HepG2 (cell line): ENCODE data around the gene HNRNPL. TPM values are rescaled to one million over a fixed set of nuclear protein-coding genes. Genes with fewer than 3 reads are reported as not detected.

Experiments used
- BHLHE40 ChIP-seq: IDR thresholded peaks from 2 replicates; pipeline ENCODE4 v1.6.1; 2011; ENCODE audit warnings: low read length, improper control_type of control experiment
- DR1 ChIP-seq: sonication (generic); formaldehyde crosslinking; IDR thresholded peaks from 2 replicates; pipeline ENCODE4 v1.8.0; 2021; ENCODE audit warnings: mild to moderate bottlenecking, missing genetic modification reagents, inconsistent platforms
- ELF4 ChIP-seq: sonication (generic); formaldehyde crosslinking; IDR thresholded peaks from 2 replicates; pipeline ENCODE4 v1.5.0; 2020; ENCODE audit warnings: missing genetic modification reagents, mild to moderate bottlenecking, moderate library complexity, borderline replicate concordance
- GATAD1 ChIP-seq: IDR thresholded peaks from 2 replicates; pipeline ENCODE4 v1.6.1; 2016; ENCODE audit warnings: missing genetic modification reagents, missing compliant biosample characterization
- GLI4 ChIP-seq: sonication (generic); formaldehyde crosslinking; IDR thresholded peaks from 2 replicates; pipeline ENCODE4 v1.5.1; 2020; ENCODE audit warnings: missing genetic modification reagents, mild to moderate bottlenecking, moderate library complexity, borderline replicate concordance
- HNRNPLL ChIP-seq: fragments of 200-400 bp; formaldehyde crosslinking; IDR thresholded peaks from 2 replicates; pipeline ENCODE4 v1.6.1; 2017; ENCODE audit warnings: mild to moderate bottlenecking, low read depth, low read length; ENCODE audit not compliant: poor library complexity, severe bottlenecking
- IRF1 ChIP-seq: sonication (generic); formaldehyde crosslinking; IDR thresholded peaks from 2 replicates; pipeline ENCODE4 v1.4.0; 2020; ENCODE audit warnings: low read depth, mild to moderate bottlenecking, missing genetic modification reagents
- IRX3 ChIP-seq: sonication (generic); formaldehyde crosslinking; IDR thresholded peaks from 2 replicates; pipeline ENCODE4 v1.8.1; 2023; ENCODE audit warnings: mild to moderate bottlenecking, low read depth, missing genetic modification reagents, borderline replicate concordance
- KDM5A ChIP-seq: fragments of 200-600 bp; sonication (generic); IDR thresholded peaks from 2 replicates; pipeline ENCODE4 v1.7.0; 2018; ENCODE audit warnings: antibody characterized with exemption, mild to moderate bottlenecking, low read length, borderline replicate concordance
- NFIC ChIP-seq: IDR thresholded peaks from 2 replicates; pipeline ENCODE4 v1.6.1; 2012; ENCODE audit warnings: mild to moderate bottlenecking, low read length, inconsistent platforms
- PBX3 ChIP-seq: sonication (generic); formaldehyde crosslinking; IDR thresholded peaks from 2 replicates; pipeline ENCODE4 v1.8.1; 2023; ENCODE audit warnings: missing genetic modification reagents, inconsistent platforms, borderline replicate concordance
- ZFP82 ChIP-seq: sonication (generic); formaldehyde crosslinking; IDR thresholded peaks from 2 replicates; pipeline ENCODE4 v1.5.1; 2020; ENCODE audit warnings: mild to moderate bottlenecking, missing genetic modification reagents, borderline replicate concordance
- ZNF234 ChIP-seq: sonication (generic); formaldehyde crosslinking; conservative IDR thresholded peaks from 2 replicates; pipeline ENCODE4 v1.5.1; 2020; ENCODE audit warnings: mild to moderate bottlenecking, missing genetic modification reagents
- ZNF451 ChIP-seq: sonication (generic); formaldehyde crosslinking; IDR thresholded peaks from 2 replicates; pipeline ENCODE4 v1.5.0; 2020; ENCODE audit warnings: mild to moderate bottlenecking, missing genetic modification reagents
- ZNF496 ChIP-seq: sonication (generic); formaldehyde crosslinking; IDR thresholded peaks from 2 replicates; pipeline ENCODE4 v1.8.1; 2023; ENCODE audit warnings: mild to moderate bottlenecking, moderate library complexity, missing genetic modification reagents; ENCODE audit not compliant: insufficient replicate concordance
- ZNF619 ChIP-seq: sonication (generic); formaldehyde crosslinking; IDR thresholded peaks from 2 replicates; pipeline ENCODE4 v1.4.0; 2020; ENCODE audit warnings: mild to moderate bottlenecking, missing genetic modification reagents
- ZNF709 ChIP-seq: sonication (generic); formaldehyde crosslinking; IDR thresholded peaks from 2 replicates; pipeline ENCODE4 v1.5.0; 2020; ENCODE audit warnings: mild to moderate bottlenecking, missing genetic modification reagents
- polyA plus RNA-seq, 8 experiments: library from polyadenylated mRNA; depleted of rRNA in 3 of 8; stranded (reverse) in 7 of 8; unstranded in 1 of 8; fragments of >200 nt; fragmentation: Illumina TruSeq in 4 of 8; extraction: Trizol in 4 of 8; gene quantifications; 2 replicates each; pipeline versions ENCODE4 v1.2.1 to v1.2.3, GENCODE V29; 2011 to 2016; ENCODE audit warnings: low read depth in 4 of 8, missing spikeins in 1 of 8, mixed read lengths in 1 of 8; ENCODE audit not compliant: insufficient read depth in 1 of 8
- total RNA-seq, 5 experiments: library from RNA; depleted of rRNA; stranded (reverse); fragments of >200 nt; fragmentation: Illumina TruSeq; extraction: Trizol; gene quantifications; 2 replicates each; pipeline ENCODE4 v1.2.3, GENCODE V29; 2016; ENCODE audit warnings: low read depth in 1 of 5
- TF ChIP-seq, protein P1 (sequence below): sonication (generic); formaldehyde crosslinking; IDR thresholded peaks from 2 replicates; pipeline ENCODE4 v1.4.0; 2020; ENCODE audit warnings: missing genetic modification reagents, borderline replicate concordance
- TF ChIP-seq, protein P2 (sequence below): sonication (generic); formaldehyde crosslinking; IDR thresholded peaks from 2 replicates; pipeline ENCODE4 v1.5.0; 2020; ENCODE audit warnings: missing genetic modification reagents
- TF ChIP-seq, protein P3 (sequence below): sonication (generic); formaldehyde crosslinking; IDR thresholded peaks from 2 replicates; pipeline ENCODE4 v1.5.0; 2020; ENCODE audit warnings: missing genetic modification reagents, mild to moderate bottlenecking, borderline replicate concordance

Gene HNRNPL
- total and polyA plus RNA-seq, 2 of the 13 experiments (the other 11 are each of a cell fraction or from before 2014, with no cell fraction given): 156 to 278 TPM

GRCh38 chr19:38849860-38850435 is at the start of gene HNRNPL (continued):
- TF ChIP-seq HNRNPLL (no peak), ZFP82 (CRISPR knock-in tag) (peak; percentile 61; the same call in 1 of the 2 replicates), GATAD1 (CRISPR knock-in tag) (peak; percentile 2; the same call in 1 of the 2 replicates), KDM5A (0 out of 2 replicates have a peak, but pooled peaks have one; percentile 30), ZNF451 (CRISPR knock-in tag) (peak; percentile 48; the same call in 1 of the 2 replicates), ZNF619 (CRISPR knock-in tag) (no peak), GLI4 (CRISPR knock-in tag) (no peak), ZNF234 (CRISPR knock-in tag) (no peak), PBX3 (peak; percentile 96; the same call in 1 of the 2 replicates), IRX3 (CRISPR knock-in tag) (no peak), NFIC (no peak), BHLHE40 (no peak; the same call in 1 of the 2 replicates), IRF1 (CRISPR knock-in tag) (no peak), ELF4 (CRISPR knock-in tag) (no peak), DR1 (CRISPR knock-in tag) (peak; percentile 55; the same call in 1 of the 2 replicates), ZNF709 (CRISPR knock-in tag) (no peak), ZNF496 (no peak)
- TF ChIP-seq, protein P1, sequence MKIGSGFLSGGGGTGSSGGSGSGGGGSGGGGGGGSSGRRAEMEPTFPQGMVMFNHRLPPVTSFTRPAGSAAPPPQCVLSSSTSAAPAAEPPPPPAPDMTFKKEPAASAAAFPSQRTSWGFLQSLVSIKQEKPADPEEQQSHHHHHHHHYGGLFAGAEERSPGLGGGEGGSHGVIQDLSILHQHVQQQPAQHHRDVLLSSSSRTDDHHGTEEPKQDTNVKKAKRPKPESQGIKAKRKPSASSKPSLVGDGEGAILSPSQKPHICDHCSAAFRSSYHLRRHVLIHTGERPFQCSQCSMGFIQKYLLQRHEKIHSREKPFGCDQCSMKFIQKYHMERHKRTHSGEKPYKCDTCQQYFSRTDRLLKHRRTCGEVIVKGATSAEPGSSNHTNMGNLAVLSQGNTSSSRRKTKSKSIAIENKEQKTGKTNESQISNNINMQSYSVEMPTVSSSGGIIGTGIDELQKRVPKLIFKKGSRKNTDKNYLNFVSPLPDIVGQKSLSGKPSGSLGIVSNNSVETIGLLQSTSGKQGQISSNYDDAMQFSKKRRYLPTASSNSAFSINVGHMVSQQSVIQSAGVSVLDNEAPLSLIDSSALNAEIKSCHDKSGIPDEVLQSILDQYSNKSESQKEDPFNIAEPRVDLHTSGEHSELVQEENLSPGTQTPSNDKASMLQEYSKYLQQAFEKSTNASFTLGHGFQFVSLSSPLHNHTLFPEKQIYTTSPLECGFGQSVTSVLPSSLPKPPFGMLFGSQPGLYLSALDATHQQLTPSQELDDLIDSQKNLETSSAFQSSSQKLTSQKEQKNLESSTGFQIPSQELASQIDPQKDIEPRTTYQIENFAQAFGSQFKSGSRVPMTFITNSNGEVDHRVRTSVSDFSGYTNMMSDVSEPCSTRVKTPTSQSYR (CRISPR knock-in tag): peak; percentile 96
- TF ChIP-seq, protein P2, sequence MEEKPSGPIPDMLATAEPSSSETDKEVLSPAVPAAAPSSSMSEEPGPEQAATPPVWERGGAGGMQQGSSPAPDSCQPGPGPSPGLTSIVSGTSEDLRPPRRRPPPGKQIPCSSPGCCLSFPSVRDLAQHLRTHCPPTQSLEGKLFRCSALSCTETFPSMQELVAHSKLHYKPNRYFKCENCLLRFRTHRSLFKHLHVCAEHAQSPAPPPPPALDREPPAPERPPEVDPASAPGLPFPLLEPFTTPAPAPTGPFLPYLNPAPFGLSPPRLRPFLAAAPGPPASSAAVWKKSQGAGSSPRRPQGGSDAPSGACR: peak; percentile 38; the same call in 1 of the 2 replicates
- TF ChIP-seq, protein P3, sequence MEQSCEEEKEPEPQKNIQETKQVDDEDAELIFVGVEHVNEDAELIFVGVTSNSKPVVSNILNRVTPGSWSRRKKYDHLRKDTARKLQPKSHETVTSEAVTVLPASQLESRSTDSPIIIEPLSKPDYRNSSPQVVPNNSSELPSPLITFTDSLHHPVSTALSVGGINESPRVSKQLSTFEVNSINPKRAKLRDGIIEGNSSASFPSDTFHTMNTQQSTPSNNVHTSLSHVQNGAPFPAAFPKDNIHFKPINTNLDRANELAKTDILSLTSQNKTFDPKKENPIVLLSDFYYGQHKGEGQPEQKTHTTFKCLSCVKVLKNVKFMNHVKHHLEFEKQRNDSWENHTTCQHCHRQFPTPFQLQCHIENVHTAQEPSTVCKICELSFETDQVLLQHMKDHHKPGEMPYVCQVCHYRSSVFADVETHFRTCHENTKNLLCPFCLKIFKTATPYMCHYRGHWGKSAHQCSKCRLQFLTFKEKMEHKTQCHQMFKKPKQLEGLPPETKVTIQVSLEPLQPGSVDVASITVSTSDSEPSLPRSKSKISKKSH: no peak
